ENCODE data around the gene DET1. TPM values are rescaled to one million over a fixed set of nuclear protein-coding genes. Genes with fewer than 3 reads are reported as not detected.

DET1 gene
- total and polyA plus RNA-seq, 2 donors (not counting 1 experiment from before 2014, with no cell fraction given), result 6.7 to 10.1 TPM

DNA sequence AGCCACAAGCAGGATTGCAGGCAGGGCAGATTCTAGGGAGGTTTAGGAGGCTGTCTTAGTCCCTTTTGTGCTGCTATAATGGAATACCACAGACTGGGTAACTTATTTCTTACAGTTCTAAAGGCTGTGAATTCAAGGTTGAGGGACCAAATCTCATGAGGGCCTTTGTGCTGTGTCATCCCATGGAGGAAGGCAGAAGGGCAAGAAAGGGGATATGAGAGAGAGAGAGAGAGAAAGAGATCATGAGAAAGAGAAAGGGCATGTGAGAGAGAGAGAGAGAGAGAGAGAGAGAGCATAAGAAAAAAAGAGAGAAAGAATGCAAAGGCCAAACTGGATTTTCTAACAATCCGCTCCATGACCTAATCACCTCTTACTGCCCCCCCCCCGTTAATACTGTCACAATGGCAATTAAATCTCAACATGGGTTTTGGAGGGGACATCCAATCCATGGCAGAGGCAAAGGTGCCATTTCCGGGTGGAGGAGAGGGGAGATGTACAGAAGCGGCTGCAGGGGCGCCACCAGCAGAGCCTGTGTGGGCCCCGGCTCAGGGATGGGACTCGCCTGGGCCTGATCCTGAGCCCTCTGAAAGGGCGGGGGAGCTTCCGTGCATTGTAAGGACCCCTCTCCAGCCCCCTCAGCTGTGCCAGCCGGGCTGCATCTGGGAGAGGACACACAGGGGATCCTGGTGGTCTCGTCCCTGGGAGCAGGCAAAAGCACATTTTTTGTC, 58.5 kb downstream of the DET1 start:
- ChIA-PET CTCF (no interaction called here), POLR2A (no interaction called here)

DNA sequence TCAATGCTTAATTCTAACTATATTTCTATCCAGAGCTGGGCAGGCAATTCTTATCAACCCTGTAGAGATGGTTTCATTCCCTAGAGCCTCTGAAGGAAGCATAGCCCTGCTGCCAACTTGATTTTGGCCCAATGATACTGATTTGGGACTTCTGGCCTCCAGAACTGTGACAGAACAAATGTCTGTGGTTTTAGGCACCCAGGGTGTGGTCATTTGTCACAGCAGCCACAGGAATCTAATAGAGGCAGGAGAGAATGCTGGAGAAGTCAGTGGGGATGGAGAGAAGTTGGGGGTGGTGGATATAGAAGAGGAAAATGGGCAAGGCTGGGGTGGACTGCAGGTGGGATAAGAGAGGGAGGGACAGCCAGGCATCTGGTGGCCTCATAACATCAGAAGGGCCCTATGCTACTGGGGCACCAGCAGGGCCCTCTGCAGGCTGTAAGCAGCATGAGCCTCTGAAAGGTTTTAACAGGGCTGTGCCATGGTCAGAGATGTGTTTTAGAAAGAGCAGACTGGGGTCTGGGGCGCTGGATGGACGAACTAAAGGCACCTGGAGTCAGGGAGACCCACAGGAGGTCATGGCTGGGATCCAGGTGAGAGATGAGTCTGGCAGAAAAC, 59.2 kb downstream of the DET1 start:
- Histone ChIP-seq H3K9ac (ENCODE audit: low read length) (no peak overlapping the region), H3K79me2 (ENCODE audit: control insufficient read depth, insufficient read depth, low read length) (no peaks in the 10 kb centered on the region), H3K36me3 (replicated peaks in 1 of 2; ENCODE audit: control extremely low read depth in 1 of 2, control insufficient read depth in 1 of 2, extremely low read depth in 1 of 2, insufficient read depth in 2 of 2, low read length in 1 of 2) (no peaks in the 10 kb centered on the region), H3K4me2 (replicated peaks; ENCODE audit: low read depth, low read length, poor library complexity, severe bottlenecking) (no peak overlapping the region), H3K27ac (ENCODE audit: low read length in 2 of 2) (no peak overlapping the region), H3K4me3 (ENCODE audit: control extremely low read depth in 1 of 5, extremely low read depth in 1 of 5, insufficient read depth in 1 of 5, low read depth in 2 of 5, low read length in 4 of 5) (no peak overlapping the region), H2AFZ (ENCODE audit: insufficient read depth, low read depth, low read length, poor library complexity, severe bottlenecking) (no peak overlapping the region), H3K9me3 (ENCODE audit: control extremely low read depth in 1 of 3, control insufficient read depth in 2 of 3, insufficient read depth in 1 of 3, low read length in 2 of 3) (no peaks in the 10 kb centered on the region), H3K4me1 (ENCODE audit: control insufficient read depth in 2 of 2, insufficient read depth in 2 of 2, low read length in 2 of 2) (no peaks in the 10 kb centered on the region), H4K20me1 (ENCODE audit: control insufficient read depth, insufficient read depth, low read length, poor library complexity, severe bottlenecking) (no peaks in the 10 kb centered on the region), H3K27me3 (replicated peaks in 1 of 4; ENCODE audit: control extremely low read depth in 1 of 4, control insufficient read depth in 3 of 4, insufficient read depth in 4 of 4, low read length in 3 of 4) (no peaks in the 10 kb centered on the region)
- intact Hi-C loops (cut with micrococcal nuclease), result no loop called here
- no peak overlapping the region for H3K27ac Mint-ChIP-seq
- no peaks in the 10 kb centered on the region for H3K9me3 Mint-ChIP-seq (ENCODE audit: insufficient read depth)
- CTCF ChIA-PET, result no interaction called here
- DNase-seq (no peak), ATAC-seq (ENCODE audit: low read depth) (no peak)
- POLR2A ChIA-PET, result no interaction called here
- no peak overlapping the region for H3K4me3 Mint-ChIP-seq
- TF ChIP-seq, protein P1, sequence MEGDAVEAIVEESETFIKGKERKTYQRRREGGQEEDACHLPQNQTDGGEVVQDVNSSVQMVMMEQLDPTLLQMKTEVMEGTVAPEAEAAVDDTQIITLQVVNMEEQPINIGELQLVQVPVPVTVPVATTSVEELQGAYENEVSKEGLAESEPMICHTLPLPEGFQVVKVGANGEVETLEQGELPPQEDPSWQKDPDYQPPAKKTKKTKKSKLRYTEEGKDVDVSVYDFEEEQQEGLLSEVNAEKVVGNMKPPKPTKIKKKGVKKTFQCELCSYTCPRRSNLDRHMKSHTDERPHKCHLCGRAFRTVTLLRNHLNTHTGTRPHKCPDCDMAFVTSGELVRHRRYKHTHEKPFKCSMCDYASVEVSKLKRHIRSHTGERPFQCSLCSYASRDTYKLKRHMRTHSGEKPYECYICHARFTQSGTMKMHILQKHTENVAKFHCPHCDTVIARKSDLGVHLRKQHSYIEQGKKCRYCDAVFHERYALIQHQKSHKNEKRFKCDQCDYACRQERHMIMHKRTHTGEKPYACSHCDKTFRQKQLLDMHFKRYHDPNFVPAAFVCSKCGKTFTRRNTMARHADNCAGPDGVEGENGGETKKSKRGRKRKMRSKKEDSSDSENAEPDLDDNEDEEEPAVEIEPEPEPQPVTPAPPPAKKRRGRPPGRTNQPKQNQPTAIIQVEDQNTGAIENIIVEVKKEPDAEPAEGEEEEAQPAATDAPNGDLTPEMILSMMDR (IDR thresholded peaks at IDR 0.05), result no peak
- TF ChIP-seq EZH2 (IDR thresholded peaks at IDR 0.05; ENCODE audit: borderline replicate concordance, insufficient read depth, low read depth, low read length, poor library complexity, severe bottlenecking), result no peak
- WGBS (ENCODE audit: insufficient coverage), result 97% methylated on average over 2 of the region's 2 CpGs
- H3K4me1 Mint-ChIP-seq, result no peaks in the 10 kb centered on the region
- no peaks in the 10 kb centered on the region for H3K27me3 Mint-ChIP-seq

More for the DNA sequence above, 58.5 kb downstream of the DET1 start:
- Histone ChIP-seq H4K20me1 (ENCODE audit: control insufficient read depth, insufficient read depth, low read length, poor library complexity, severe bottlenecking) (no peaks in the 10 kb centered on the region), H3K36me3 (replicated peaks in 1 of 2; ENCODE audit: control extremely low read depth in 1 of 2, control insufficient read depth in 1 of 2, extremely low read depth in 1 of 2, insufficient read depth in 2 of 2, low read length in 1 of 2) (no peaks in the 10 kb centered on the region), H2AFZ (ENCODE audit: insufficient read depth, low read depth, low read length, poor library complexity, severe bottlenecking) (no peak overlapping the region), H3K4me2 (replicated peaks; ENCODE audit: low read depth, low read length, poor library complexity, severe bottlenecking) (no peak overlapping the region), H3K79me2 (ENCODE audit: control insufficient read depth, insufficient read depth, low read length) (no peaks in the 10 kb centered on the region), H3K9ac (ENCODE audit: low read length) (no peak overlapping the region), H3K9me3 (ENCODE audit: control extremely low read depth in 1 of 3, control insufficient read depth in 2 of 3, insufficient read depth in 1 of 3, low read length in 2 of 3) (no peaks in the 10 kb centered on the region), H3K4me1 (ENCODE audit: control insufficient read depth in 2 of 2, insufficient read depth in 2 of 2, low read length in 2 of 2) (no peaks in the 10 kb centered on the region), H3K4me3 (ENCODE audit: control extremely low read depth in 1 of 5, extremely low read depth in 1 of 5, insufficient read depth in 1 of 5, low read depth in 2 of 5, low read length in 4 of 5) (no peak overlapping the region), H3K27ac (ENCODE audit: low read length in 2 of 2) (no peak overlapping the region), H3K27me3 (replicated peaks in 1 of 4; ENCODE audit: control extremely low read depth in 1 of 4, control insufficient read depth in 3 of 4, insufficient read depth in 4 of 4, low read length in 3 of 4) (no peaks in the 10 kb centered on the region)
- Mint-ChIP-seq H3K27ac (no peak overlapping the region), H3K27me3 (no peaks in the 10 kb centered on the region), H3K4me1 (no peaks in the 10 kb centered on the region), H3K9me3 (ENCODE audit: insufficient read depth) (no peaks in the 10 kb centered on the region), H3K4me3 (no peak overlapping the region)
- intact Hi-C loops (cut with micrococcal nuclease), result no loop called here
- no peak for TF ChIP-seq EZH2 (IDR thresholded peaks at IDR 0.05; ENCODE audit: borderline replicate concordance, insufficient read depth, low read depth, low read length, poor library complexity, severe bottlenecking)
- TF ChIP-seq, protein P1 (IDR thresholded peaks at IDR 0.05), result no peak
- DNase-seq (no peak), ATAC-seq (ENCODE audit: low read depth) (no peak)
- WGBS (ENCODE audit: insufficient coverage), result 100% methylated on average over 6 of the region's 11 CpGs
